Spleen (tissue), 11 donors: ENCODE data around the gene ARHGAP21. TPM values are rescaled to one million over a fixed set of nuclear protein-coding genes. Genes with fewer than 3 reads are reported as not detected.

Experiments used
- DNase-seq: peaks from one replicate; pipeline ENCODE4 v3.0.0-alpha.2; 2020
- H3K27ac ChIP-seq, 8 donors: fragments of 200-600 bp; sonication (generic) in 7 of 8; 1 replicate in 4 of 8; 2 replicates in 4 of 8; pipeline versions ENCODE4 v1.5.0 to v1.8.0; 2016 to 2021; ENCODE audit warnings: inconsistent platforms in 4 of 8, mild to moderate bottlenecking in 4 of 8, moderate library complexity in 1 of 8
- H3K27me3 ChIP-seq, 7 donors: fragments of 200-600 bp; sonication (generic) in 6 of 7; replicated peaks in 1 of 7; 1 replicate in 4 of 7; 2 replicates in 3 of 7; pipeline versions ENCODE4 v1.5.0 to v1.8.0; 2016 to 2021; ENCODE audit warnings: inconsistent platforms in 3 of 7, mild to moderate bottlenecking in 1 of 7
- H3K36me3 ChIP-seq, 6 donors: fragments of 200-600 bp; sonication (generic) in 5 of 6; 1 replicate in 4 of 6; 2 replicates in 2 of 6; pipeline versions ENCODE4 v1.5.0 to v1.8.0; 2016 to 2021; ENCODE audit warnings: inconsistent platforms in 2 of 6
- H3K4me1 ChIP-seq, 6 donors: fragments of 200-600 bp; sonication (generic) in 5 of 6; 1 replicate in 3 of 6; 2 replicates in 3 of 6; pipeline versions ENCODE4 v1.5.0 to v1.8.0; 2016 to 2021; ENCODE audit warnings: inconsistent platforms in 3 of 6
- H3K4me3 ChIP-seq, 8 donors: fragments of 200-600 bp; sonication (generic) in 7 of 8; 1 replicate in 4 of 8; 2 replicates in 4 of 8; pipeline versions ENCODE4 v1.5.0 to v1.8.0; 2016 to 2021; ENCODE audit warnings: inconsistent platforms in 4 of 8, mild to moderate bottlenecking in 4 of 8, moderate library complexity in 2 of 8
- H3K9me3 ChIP-seq, 8 donors: fragments of 200-600 bp; sonication (generic) in 7 of 8; 1 replicate in 4 of 8; 2 replicates in 4 of 8; pipeline versions ENCODE4 v1.5.0 to v1.8.0; 2016 to 2021; ENCODE audit warnings: inconsistent platforms in 4 of 8
- POLR2A ChIP-seq, 3 donors: fragments of 450-650 bp; IDR thresholded peaks; one replicate each; pipeline ENCODE4 v1.5.1; 2017; ENCODE audit warnings: antibody characterized with exemption in 3 of 3, mild to moderate bottlenecking in 1 of 3
- POLR2AphosphoS5 ChIP-seq, 3 donors: sonication (generic); formaldehyde crosslinking; IDR thresholded peaks; one replicate each; pipeline ENCODE4 v1.5.1; 2017; ENCODE audit warnings: antibody characterized with exemption in 3 of 3
- WGBS, 5 donors: extraction: QIAGEN DNeasy Blood & Tissue Kit in 3 of 5; methylation state at CpG; one replicate each; pipeline versions ENCODE4 v1.1.5 to v1.1.7; 2013 to 2018; 5-methylcytosine and 5-hydroxymethylcytosine counted together
- intact Hi-C: fragments of 100-400 bp; cut with DNase I; formaldehyde crosslinking; loops from one replicate; pipeline ENCODE4 v1.15.0; 2023; ENCODE audit warnings: low total_unique reads
- polyA plus RNA-seq, 3 donors: library from polyadenylated mRNA; stranded (reverse); fragments of 200-250 nt; gene quantifications; one replicate each; pipeline ENCODE4 v1.2.1, GENCODE V29; 2013
- total RNA-seq, 7 donors: library from RNA; depleted of rRNA in 3 of 7; stranded (reverse); fragments of >200 nt in 3 of 7; fragmentation: NEBNext Ultra II Directional in 4 of 7; extraction: Animal tissue kit (Norgen Biotek cat#: 25700) in 4 of 7; gene quantifications; one replicate each; pipeline versions ENCODE4 v1.1.0 to v1.2.1, GENCODE V29; 2016 to 2021
- TF ChIP-seq, protein P1 (sequence below), 11 experiments: fragments of 200-600 bp in 7 of 11; fragments of 450-650 bp in 4 of 11; sonication (generic) in 4 of 11; IDR thresholded peaks in 8 of 11; conservative IDR thresholded peaks in 3 of 11; 1 replicate in 7 of 11; 2 replicates in 4 of 11; pipeline versions ENCODE4 v1.4.0 to v1.8.0; 2016 to 2021; ENCODE audit warnings: antibody characterized with exemption in 11 of 11, inconsistent platforms in 4 of 11, mild to moderate bottlenecking in 1 of 11
- donor health status: healthy with polysubstance abuse.
- donor health status: DM: no; HTN: no; CAD: no; lungs with moderate emphysema.
- donor health status: DM: no; HTN: no; CAD: no.
- donor health status: Bipolar disorder and iron deficiency.
- donor health status: healthy.
- donor health status: DM: no; HTN: no; CAD: no.
- donor health status: DM: yes; HTN: yes; CAD: no.

The ARHGAP21 gene
- total and polyA plus RNA-seq, 10 donors, result 6.0 to 60.9 (median 43.9) TPM

- H3K27ac ChIP-seq, result no peak overlapping the region
- TF ChIP-seq, protein P1, sequence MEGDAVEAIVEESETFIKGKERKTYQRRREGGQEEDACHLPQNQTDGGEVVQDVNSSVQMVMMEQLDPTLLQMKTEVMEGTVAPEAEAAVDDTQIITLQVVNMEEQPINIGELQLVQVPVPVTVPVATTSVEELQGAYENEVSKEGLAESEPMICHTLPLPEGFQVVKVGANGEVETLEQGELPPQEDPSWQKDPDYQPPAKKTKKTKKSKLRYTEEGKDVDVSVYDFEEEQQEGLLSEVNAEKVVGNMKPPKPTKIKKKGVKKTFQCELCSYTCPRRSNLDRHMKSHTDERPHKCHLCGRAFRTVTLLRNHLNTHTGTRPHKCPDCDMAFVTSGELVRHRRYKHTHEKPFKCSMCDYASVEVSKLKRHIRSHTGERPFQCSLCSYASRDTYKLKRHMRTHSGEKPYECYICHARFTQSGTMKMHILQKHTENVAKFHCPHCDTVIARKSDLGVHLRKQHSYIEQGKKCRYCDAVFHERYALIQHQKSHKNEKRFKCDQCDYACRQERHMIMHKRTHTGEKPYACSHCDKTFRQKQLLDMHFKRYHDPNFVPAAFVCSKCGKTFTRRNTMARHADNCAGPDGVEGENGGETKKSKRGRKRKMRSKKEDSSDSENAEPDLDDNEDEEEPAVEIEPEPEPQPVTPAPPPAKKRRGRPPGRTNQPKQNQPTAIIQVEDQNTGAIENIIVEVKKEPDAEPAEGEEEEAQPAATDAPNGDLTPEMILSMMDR (IDR thresholded peaks at IDR 0.05 in 8 of 11, conservative IDR thresholded peaks at IDR 0.05 in 3 of 11), result no peak
- TF ChIP-seq POLR2AphosphoS5 (IDR thresholded peaks at IDR 0.05) (no peak), POLR2A (IDR thresholded peaks at IDR 0.05) (no peak)
- DNase-seq, result no peak
- intact Hi-C loops, result no loop called here
- H3K36me3 ChIP-seq, result no peaks in the 10 kb centered on the region
- WGBS, 5 donors, result 85 to 95% (median 88%) methylated on average over 13 of the region's 13 CpGs
- H3K4me1 ChIP-seq, result no peaks in the 10 kb centered on the region
- peaks cover 0 to 4% (median 0%) of the 10 kb centered on the region in 7 donors for H3K27me3 ChIP-seq
- H3K9me3 ChIP-seq, result no peaks in the 10 kb centered on the region
- no peak overlapping the region for H3K4me3 ChIP-seq
These were observed 154.3 kb downstream of the ARHGAP21 start for GRCh38 chr10:24569330-24569796.

DNA sequence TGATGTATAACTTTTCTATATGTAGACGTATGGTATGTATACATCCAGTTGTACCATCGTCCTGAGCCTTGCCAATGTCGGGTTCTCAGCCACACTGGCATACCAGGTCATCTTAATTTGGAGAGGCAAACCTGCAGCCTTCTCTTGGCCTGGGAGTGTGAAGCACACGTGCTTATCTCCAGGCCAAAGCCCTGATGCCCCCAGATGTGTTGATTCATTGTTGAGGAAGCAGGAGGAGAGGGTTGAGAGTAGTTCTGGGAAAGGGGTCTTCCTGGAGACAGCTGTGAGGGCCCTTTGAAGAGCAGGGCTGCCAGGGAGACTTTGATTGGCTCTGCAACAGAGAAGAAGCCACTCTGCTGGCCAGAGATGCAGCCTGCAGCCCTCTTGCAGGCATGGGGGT is 155.6 kb downstream of the ARHGAP21 start:
- Histone ChIP-seq H3K27me3 (peaks cover 0 to 4% (median 0%) of the 10 kb centered on the region in 7 donors), H3K4me3 (no peak overlapping the region), H3K27ac (no peak overlapping the region), H3K9me3 (no peaks in the 10 kb centered on the region), H3K36me3 (no peaks in the 10 kb centered on the region), H3K4me1 (no peaks in the 10 kb centered on the region)
- intact Hi-C loops, result no loop called here
- TF ChIP-seq POLR2A (IDR thresholded peaks at IDR 0.05) (no peak), POLR2AphosphoS5 (IDR thresholded peaks at IDR 0.05) (no peak)
- TF ChIP-seq, protein P1 (IDR thresholded peaks at IDR 0.05 in 8 of 11, conservative IDR thresholded peaks at IDR 0.05 in 3 of 11), result no peak
- DNase-seq, result no peak
- WGBS, 5 donors, result 51 to 75% (median 66%) methylated on average over 4 of the region's 4 CpGs

DNA sequence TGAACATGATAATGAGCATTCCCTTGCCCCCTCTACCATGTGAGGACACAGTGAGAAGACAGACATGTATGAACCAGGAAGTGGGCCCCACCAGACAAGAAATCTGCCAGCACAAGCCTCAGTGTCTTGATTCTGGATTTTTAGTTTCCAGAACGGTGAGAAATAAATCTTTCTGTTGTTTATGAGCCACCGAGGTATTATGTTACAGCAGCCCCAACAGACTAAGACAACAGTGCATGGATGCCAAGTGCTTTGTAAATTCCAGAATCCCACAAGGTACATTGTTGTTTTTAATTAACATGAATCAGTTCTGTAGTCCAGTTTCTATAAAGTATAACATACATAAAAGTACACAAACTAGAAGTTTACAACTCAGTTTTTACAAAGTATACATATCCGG is 162.2 kb downstream of the ARHGAP21 start:
- H3K27me3 ChIP-seq, result no peaks in the 10 kb centered on the region
- TF ChIP-seq POLR2AphosphoS5 (IDR thresholded peaks at IDR 0.05) (no peak), POLR2A (IDR thresholded peaks at IDR 0.05) (no peak)
- TF ChIP-seq, protein P1 (IDR thresholded peaks at IDR 0.05 in 8 of 11, conservative IDR thresholded peaks at IDR 0.05 in 3 of 11), result no peak
- H3K4me3 ChIP-seq, result no peak overlapping the region
- DNase-seq, result no peak
- no peak overlapping the region for H3K27ac ChIP-seq
- H3K36me3 ChIP-seq, result no peaks in the 10 kb centered on the region
- intact Hi-C loops, result no loop called here
- peaks cover 0 to 10% (median 5%) of the 10 kb centered on the region in 6 donors for H3K4me1 ChIP-seq
- peaks cover 0 to 8% (median 0%) of the 10 kb centered on the region in 8 donors for H3K9me3 ChIP-seq
- 78 to 93% (median 82%) methylated on average over 3 of the region's 3 CpGs for WGBS, 5 donors

DNA sequence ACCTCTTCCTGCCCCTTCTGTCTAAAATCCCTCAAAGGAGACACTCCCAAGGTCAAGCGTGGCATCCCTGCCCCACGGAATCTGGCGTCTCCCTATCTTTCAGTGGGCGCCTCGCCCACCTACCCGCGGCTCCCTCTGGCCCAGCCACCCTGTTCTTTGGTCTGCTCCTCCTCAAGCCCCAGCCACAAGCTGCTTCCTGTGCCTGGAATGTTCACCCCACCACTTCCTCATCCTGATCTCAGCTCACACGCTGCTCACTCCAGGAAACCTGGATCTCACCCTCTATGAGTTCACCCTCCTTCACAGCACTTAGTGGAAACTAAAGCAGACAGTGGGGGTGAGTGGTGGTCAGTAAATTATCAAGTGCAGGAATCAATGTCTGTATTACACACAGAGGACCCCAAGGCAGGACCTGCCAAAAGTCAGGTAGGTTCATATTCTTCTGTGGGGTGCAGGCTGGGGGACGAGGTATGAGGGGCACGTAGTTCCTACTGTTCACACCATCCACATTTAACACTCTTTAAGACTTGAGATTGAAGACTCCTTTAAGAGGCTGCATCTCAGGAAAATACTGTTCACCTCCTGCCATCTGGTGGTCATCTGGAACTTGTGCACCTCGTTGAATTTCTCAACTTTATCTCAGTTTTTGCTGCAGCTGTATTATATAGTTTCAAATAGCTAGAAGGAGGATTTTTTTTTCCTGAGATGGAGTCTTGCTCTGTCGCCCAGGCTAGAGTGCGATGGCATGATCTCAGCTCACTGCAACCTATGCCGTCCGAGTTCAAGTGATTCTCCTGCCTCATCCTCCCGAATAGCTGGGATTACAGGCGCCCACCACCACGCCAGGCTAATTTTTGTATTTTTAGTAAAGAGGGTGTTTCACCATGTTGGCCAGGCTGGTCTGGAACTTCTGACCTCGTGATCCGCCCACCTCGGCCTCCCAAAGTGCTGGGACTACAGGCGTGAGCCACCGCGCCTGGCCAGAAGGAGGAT is 166.6 kb downstream of the ARHGAP21 start:
- H3K4me1 ChIP-seq, result peaks cover 0 to 12% (median 6%) of the 10 kb centered on the region in 6 donors
- no peak overlapping the region for H3K4me3 ChIP-seq
- H3K36me3 ChIP-seq, result no peaks in the 10 kb centered on the region
- no peaks in the 10 kb centered on the region for H3K27me3 ChIP-seq
- intact Hi-C loops, result no loop called here
- DNase-seq, result no peak
- H3K9me3 ChIP-seq, result peaks cover 0 to 8% (median 0%) of the 10 kb centered on the region in 8 donors
- WGBS, 5 donors, result 46 to 57% (median 53%) methylated on average over 24 of the region's 24 CpGs
- H3K27ac ChIP-seq, result peak overlapping the region in 1 of 8 donors; percentile 6
- TF ChIP-seq POLR2AphosphoS5 (IDR thresholded peaks at IDR 0.05) (peak in 1 of 3 donors; percentile 16), POLR2A (IDR thresholded peaks at IDR 0.05) (no peak)
- TF ChIP-seq, protein P1 (IDR thresholded peaks at IDR 0.05 in 8 of 11, conservative IDR thresholded peaks at IDR 0.05 in 3 of 11), result peak in 9 of 11 experiments; percentile 14 to 60 (median 48)
